Motor neuron (in vitro differentiated cells): ENCODE measurements around the gene TRIM31. TPM values are rescaled to one million over a fixed set of nuclear protein-coding genes. Genes with fewer than 3 reads are reported as not detected.
A peak's percentile ranks its signal among the peaks of the same experiment; 100 is the strongest.

Experiments used
- ATAC-seq, 8 experiments: fragments of 200-7000 bp; cut with Tn5 transposase; replicated peaks in 6 of 8; 2 replicates each; pipeline ENCODE4 v1.8.0; 2021; ENCODE audit warnings: mild to moderate bottlenecking in 8 of 8, moderate library complexity in 8 of 8
- H3K27ac ChIP-seq, 2 donors: fragments of 250-450 bp; sonication (Bioruptor Pico); 2 replicates each; pipeline ENCODE4 v1.9.0; 2021; ENCODE audit warnings: antibody characterized with exemption in 2 of 2, mild to moderate bottlenecking in 2 of 2, moderate library complexity in 1 of 2
- H3K4me1 ChIP-seq, 2 donors: fragments of 250-450 bp; sonication (Bioruptor Pico); replicated peaks in 1 of 2; 2 replicates each; pipeline ENCODE4 v1.6.1; 2021; ENCODE audit warnings: antibody characterized with exemption in 2 of 2, mild to moderate bottlenecking in 2 of 2, moderate library complexity in 1 of 2
- H3K4me3 ChIP-seq, 5 donors: fragments of 250-450 bp; sonication (Bioruptor Pico); 2 replicates each; pipeline ENCODE4 v1.9.0; 2021; ENCODE audit warnings: antibody characterized with exemption in 5 of 5, mild to moderate bottlenecking in 5 of 5, moderate library complexity in 4 of 5
- WGBS, 10 experiments: fragments of 450-650 bp; shearing (Covaris generic); methylation state at CpG; one replicate each; pipeline ENCODE4 v1.0.0; 2022; 5-methylcytosine and 5-hydroxymethylcytosine counted together
- in situ Hi-C, 9 experiments: fragments of 400-800 bp; cut with MboI; loops; one replicate each; pipeline ENCODE4 v1.15.0; 2021; ENCODE audit warnings: low sequenced_read_pairs in 9 of 9, low pct_unique_long_range_greater_than_20kb in 2 of 9; ENCODE audit not compliant: unreplicated experiment in 9 of 9
- total RNA-seq, 8 experiments: library from RNA; unstranded; fragments of 300-600 nt; gene quantifications; 2 replicates each; pipeline versions ENCODE4 v1.2.3 to v1.2.4, GENCODE V29; 2022

The TRIM31 gene
- total RNA-seq, 8 experiments from 2014 or later, result 0.25 to 15.1 (median 0.90) TPM; not detected in 3

DNA sequence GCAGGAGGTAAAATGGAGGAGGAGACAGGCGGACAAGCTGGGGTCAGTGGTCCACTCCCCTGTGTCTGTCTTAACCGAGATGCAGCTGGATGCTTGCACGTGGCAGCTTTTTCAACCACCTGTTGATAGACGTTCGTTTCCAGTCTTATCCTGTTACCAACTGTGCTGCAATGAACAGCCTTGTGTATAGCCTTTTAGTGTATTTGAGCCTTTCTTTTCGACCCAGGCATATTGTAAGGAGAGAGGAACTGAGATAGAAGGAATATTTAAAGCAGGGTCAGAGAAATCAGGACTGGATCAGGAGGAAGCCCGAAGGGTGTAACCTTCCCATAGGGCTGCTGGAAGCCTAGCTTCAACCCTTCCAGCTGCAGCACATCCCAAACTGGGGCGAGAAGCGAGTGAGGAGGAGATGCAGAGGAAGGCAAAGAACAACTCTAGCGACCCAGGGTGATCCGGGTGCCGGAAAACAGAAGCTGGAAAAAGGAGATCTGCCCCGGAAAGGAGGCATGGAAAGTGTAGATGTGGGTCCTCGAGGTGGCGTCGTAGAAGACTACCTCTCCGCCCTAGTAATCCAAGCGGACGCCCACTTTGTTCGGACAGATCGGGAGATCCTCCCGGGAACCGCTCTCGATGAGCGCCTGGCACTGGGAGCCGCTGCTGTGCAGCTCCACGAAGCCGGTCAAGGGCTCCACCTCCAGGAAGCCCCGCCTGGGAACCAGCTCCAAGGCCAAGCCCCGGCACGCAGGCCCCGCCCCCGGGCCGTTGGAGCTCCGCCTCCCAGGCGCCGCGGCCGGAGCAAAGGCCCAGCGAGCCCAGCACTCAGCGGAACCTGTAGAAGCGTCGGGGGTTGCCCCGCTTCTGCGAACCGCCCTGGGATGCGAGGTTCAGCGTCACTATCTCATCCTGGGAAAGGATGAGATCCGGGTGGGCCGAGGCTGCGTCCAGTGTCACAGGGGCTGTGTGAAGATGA lies 11.2 kb downstream of the TRIM31 start:
- Histone ChIP-seq H3K27ac (no peak overlapping the region), H3K4me3 (peak overlapping the region in 3 of 5 donors; percentile 10 to 20 (median 20)), H3K4me1 (peaks cover 0 to 3% of the 10 kb centered on the region in 2 donors)
- in situ Hi-C loops, result loop anchor here in 1 of 9 experiments (25.0 kb wide), 1 partner anchor 239 kb away; no protein-coding TSS in a partner anchor
- peak; percentile 77 to 95 (median 92) for ATAC-seq
- 0 to 9% (median 1%) methylated on average over 1 to 13 of the region's 51 CpGs; no CpG with 5 or more reads in 2 of the 10 experiments for WGBS, 10 experiments

DNA sequence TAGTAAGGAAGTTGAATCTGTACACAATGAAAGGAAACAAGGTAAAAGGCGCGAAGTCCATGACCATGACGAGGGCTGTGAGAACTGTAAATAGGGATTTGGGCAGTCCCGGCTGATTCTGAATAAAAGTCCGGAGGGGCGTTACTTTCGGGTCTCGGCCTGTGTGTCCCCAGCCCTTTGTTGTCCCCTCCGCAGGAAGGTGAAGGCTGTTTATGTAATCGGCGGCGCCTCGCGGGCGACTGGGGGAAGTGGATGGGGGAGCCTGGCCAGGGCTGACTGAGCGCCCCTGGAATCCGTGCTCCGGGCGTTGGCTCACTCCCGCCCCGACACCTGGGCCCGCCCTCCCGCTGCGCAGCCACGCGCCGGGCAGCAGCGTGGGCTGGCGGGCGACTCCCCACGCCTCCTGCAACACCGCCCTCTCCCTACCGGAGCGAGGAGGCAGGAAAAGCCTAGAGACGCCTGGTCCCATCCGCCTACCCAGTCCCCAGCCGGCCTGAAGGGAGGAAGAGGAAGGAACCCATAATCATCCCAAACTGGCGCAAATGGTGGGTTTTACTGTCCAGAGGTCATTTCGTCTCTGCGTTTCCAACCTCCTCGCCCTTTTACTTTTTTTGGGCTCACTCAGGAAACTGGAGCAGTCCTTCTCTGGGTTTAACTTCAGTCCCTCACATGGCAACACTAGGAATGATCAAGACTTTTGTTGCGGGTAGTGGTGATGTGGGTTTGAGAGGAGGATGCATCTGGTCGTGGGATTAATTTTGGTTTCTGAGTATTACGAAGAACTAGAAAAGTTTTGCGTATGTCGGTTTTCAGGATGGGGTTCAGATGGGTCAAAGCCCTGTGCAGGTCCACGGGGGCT lies 12.1 kb downstream of the TRIM31 start:
- in situ Hi-C loops, result loop anchor here in 1 of 9 experiments (25.0 kb wide), 1 partner anchor 239 kb away; no protein-coding TSS in a partner anchor
- ATAC-seq, result peak in 7 of 8 experiments; percentile 3 to 30 (median 7)
- H3K4me1 ChIP-seq, result peaks cover 0 to 3% of the 10 kb centered on the region in 2 donors

DNA sequence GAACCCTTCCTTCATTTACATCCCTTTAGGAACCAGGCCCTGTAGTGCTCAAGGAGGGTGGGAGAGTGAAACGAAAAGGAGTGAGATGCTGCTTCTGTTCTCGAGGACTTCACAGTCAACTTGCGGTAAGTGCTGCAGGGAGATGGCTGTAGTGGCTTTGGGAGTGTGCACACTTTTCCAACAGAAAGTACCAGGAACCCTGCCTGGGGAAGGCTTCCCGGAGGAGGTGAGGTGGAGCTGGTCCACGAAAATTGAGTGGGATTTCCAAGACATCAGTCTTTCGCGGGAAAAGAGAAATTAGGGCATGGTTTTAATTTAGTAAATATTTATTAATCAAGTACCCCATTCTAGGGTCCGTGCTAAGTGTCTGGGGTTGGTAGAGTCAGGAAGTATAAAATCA lies 12.7 kb downstream of the TRIM31 start:
- 0 to 54% (median 14%) methylated on average over 1 to 8 of the region's 8 CpGs; no CpG with 5 or more reads in 2 of the 10 experiments for WGBS, 10 experiments
- Histone ChIP-seq H3K27ac (no peak overlapping the region), H3K4me3 (no peak overlapping the region), H3K4me1 (peaks cover 0 to 3% of the 10 kb centered on the region in 2 donors)
- no peak for ATAC-seq
- in situ Hi-C loops, result loop anchor here in 1 of 9 experiments (25.0 kb wide), 1 partner anchor 238 kb away; no protein-coding TSS in a partner anchor

More for the DNA sequence above, 12.1 kb downstream of the TRIM31 start:
- 0 to 78% (median 17%) methylated on average over 2 to 20 of the region's 47 CpGs; no CpG with 5 or more reads in 1 of the 10 experiments for WGBS, 10 experiments
- no peak overlapping the region for H3K27ac ChIP-seq
- no peak overlapping the region for H3K4me3 ChIP-seq

DNA sequence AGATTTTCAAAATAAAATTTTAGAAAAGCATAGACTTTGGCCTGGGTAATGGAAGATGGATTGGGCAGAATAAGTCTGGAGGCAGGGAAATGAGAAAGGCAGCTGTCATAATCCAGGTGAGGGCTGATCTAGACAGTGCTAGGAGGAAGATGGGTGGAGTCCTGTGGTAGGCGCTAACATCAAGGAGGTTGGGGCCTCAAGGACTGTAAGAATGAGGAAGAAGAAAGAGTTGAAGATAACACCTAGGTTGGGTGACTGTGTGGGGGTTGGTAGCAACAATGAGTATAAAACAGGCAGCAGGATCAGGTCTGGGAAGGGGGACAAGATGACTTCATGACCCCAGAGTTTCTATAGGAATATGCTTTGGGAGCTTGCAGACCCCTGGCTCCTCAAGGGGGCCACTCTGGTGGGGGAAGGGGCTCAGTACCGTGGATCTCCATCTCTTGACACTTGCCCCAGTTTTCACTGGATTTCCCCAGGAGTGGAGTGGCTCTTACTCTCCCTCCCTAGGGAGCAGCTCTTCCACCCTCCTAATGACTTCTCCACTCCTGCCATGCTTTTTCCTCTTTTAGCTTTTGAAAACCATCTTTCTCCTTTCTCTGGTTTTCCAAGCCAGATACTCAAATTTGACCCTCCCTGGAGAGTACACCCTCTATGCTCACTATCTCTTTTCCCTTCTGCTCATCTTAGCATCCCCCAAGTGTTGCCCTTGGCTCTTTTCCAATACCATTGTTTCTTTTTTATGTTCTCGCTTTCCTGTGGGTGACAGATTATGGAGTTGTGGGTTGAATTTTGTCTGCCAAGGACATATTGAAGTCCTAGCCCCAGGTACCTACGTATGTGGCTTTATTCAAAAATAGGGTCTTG lies 14.8 kb downstream of the TRIM31 start:
- no peak overlapping the region for H3K4me3 ChIP-seq
- no peak overlapping the region for H3K27ac ChIP-seq
- ATAC-seq, result no peak
- H3K4me1 ChIP-seq, result peaks cover 0 to 3% of the 10 kb centered on the region in 2 donors
- in situ Hi-C loops, result no loop called here
- 17 to 80% (median 64%) methylated on average over 1 to 4 of the region's 4 CpGs; no CpG with 5 or more reads in 2 of the 10 experiments for WGBS, 10 experiments

DNA sequence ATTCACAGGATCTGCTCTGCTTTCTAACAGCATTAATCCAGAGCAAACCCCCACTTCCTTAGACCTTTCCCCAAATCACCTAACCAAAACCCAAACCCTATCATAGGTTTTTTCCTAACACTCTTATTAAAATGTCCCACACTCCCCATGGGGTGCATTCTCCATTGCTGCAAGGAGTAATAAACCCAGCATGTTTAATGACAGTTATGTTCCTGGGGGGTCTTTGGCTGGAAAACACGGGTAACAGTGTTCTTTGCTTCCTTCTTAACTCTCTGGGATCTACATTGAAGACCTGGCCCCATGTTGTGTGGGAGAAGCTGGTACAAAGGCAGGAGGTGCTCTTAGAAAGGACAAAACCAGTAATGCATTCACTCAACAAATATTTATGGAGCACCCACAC lies 16.1 kb downstream of the TRIM31 start:
- ATAC-seq, result no peak
- Histone ChIP-seq H3K4me1 (peaks cover 0 to 3% of the 10 kb centered on the region in 2 donors), H3K4me3 (no peak overlapping the region), H3K27ac (no peak overlapping the region)
- in situ Hi-C loops, result no loop called here
- whole genome bisulfite sequencing, 10 experiments, result 0 to 20% (median 6%) methylated on average over 1 of the region's 1 CpG; no CpG with 5 or more reads in 4 of the 10 experiments

DNA sequence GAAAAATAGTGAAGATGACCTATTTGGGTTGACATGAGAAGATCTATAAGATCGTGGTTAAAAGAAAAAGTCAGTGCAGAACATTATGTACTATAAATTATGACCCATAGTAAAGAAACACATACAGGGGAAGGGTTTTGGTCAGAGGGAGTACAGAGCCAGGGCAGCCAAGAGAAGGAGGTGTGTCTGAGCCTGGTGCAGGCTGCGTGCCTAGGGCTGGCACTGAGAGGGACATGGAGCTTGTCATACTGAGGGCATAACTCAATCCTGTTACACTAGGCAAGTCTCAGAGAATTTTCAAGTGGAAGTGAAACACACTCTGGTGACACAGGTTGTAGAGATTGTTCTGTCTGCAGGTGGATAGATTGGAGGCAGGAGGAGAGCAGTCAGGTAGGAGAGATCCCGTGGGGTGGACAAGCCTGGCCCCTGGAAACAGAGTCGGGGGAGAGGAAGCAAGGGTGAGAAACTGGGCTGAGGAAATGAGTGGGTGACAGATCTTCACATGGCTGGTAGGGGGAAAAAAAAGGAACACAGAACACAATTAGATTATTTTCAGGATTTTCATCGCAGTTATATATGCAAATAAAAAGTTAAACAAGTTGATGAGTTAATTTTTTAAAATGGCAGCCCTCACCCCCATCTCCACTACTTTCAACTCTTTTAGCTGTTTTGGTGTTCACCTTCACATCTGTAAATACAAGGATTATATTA lies 18.8 kb downstream of the TRIM31 start:
- in situ Hi-C loops, result no loop called here
- no peak for ATAC-seq
- H3K4me3 ChIP-seq, result no peak overlapping the region

DNA sequence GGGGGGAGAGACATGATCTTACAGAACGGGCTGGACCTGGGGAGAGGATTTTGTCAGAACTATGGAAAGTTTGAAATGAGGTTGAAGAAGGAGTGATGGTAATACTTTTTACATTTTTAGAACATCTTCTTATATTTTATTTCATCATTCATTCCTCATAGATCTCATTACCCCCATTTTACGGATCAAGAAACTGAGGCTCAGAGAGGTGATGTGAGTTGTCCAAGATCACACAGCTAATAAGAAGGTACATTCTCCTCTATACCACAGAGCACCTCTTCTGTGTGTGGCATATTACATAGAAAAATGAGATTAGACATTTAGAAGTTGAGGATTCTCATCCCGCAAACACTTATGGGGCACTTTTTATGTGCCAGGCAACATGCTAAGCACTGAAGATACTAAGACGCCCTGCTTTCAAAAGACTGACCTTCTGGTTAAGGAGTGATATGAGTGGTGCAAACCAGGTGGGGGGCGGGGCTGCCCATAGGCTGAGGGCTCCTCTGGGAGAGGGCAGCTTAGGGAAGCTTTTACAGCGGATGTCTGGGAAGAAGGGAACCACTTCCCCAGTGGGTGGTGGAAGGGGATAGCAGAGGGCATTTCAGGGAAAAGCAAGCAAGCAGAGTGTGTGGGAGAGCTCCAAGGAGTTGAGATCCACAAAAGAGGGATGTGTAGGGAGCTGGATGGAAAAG lies 19.9 kb downstream of the TRIM31 start:
- 40 to 100% (median 63%) methylated on average over 1 to 4 of the region's 6 CpGs; no CpG with 5 or more reads in 1 of the 10 experiments for WGBS, 10 experiments
- Histone ChIP-seq H3K4me3 (no peak overlapping the region), H3K27ac (no peak overlapping the region), H3K4me1 (no peaks in the 10 kb centered on the region)
- in situ Hi-C loops, result no loop called here
- ATAC-seq, result no peak

More for the DNA sequence above, 18.8 kb downstream of the TRIM31 start:
- Histone ChIP-seq H3K4me1 (no peaks in the 10 kb centered on the region), H3K27ac (no peak overlapping the region)
- WGBS, 10 experiments, result 20 to 70% (median 60%) methylated on average over 1 to 5 of the region's 5 CpGs; no CpG with 5 or more reads in 1 of the 10 experiments

DNA sequence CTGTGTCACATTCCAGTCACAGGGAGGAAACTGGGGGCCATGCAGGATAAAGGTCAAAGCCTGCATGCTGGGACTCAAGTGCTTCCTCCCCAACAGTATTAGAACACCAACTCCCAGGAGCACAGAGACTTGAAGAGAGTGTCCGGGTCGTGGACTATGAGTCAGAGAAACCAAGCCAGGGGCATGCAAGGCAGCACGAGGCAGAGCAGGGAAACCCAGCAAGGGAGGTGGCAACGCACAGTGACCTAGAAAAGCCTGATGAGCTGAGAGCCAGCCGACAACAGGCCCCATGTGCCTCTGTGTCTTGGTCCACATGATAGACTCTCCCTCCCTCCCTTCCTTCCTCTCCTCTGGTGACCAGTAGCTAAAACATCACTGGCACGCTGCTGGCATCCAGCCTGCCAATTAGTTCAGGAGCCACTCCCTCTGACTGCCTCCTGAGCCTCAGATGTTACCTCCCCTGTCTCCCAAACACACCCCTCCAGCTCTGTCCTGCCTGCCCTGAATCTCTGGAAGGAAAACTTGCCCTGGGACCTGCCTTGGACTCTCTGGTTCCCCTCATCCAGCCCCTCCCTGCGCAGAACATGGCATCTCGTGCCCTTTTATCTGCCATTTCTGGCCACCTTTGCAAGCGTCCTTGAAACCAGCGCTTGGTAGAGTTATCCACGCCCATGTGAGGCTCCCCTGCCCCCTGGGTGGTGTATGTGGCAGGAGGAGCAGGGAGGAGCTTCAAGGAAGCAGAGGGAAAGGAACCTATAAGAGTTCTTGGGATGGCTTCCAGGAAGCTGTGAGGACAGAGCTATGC lies 21.1 kb downstream of the TRIM31 start:
- 15 to 80% (median 36%) methylated on average over 1 to 9 of the region's 11 CpGs; no CpG with 5 or more reads in 3 of the 10 experiments for WGBS, 10 experiments
- H3K4me3 ChIP-seq, result no peak overlapping the region
- in situ Hi-C loops, result no loop called here
- no peaks in the 10 kb centered on the region for H3K4me1 ChIP-seq
- no peak overlapping the region for H3K27ac ChIP-seq
- peak in 4 of 8 experiments; percentile 15 to 94 (median 86) for ATAC-seq

DNA sequence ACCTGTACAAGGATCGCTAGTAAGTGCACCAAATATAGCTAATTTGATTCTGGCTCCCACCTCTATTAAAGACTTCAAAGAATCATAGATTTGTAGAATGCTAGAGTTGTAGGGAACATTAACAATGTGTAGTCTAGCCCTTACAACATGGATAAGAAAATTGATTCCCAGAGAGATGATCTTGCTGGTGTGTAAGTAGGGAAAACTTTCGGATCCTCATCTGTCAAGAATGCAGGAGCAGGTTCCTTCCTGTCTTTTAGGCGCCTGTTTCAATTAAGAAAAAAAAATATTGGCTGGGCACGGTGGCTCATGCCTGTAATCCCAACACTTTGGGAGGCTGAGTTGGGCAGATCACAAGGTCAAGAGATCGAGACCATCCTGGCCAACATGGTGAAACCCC lies 25.0 kb downstream of the TRIM31 start:
- no peaks in the 10 kb centered on the region for H3K4me1 ChIP-seq
- in situ Hi-C loops, result no loop called here
- 30 to 100% (median 69%) methylated on average over 1 to 5 of the region's 5 CpGs for WGBS, 10 experiments
- H3K4me3 ChIP-seq, result no peak overlapping the region
- no peak for ATAC-seq
- no peak overlapping the region for H3K27ac ChIP-seq

DNA sequence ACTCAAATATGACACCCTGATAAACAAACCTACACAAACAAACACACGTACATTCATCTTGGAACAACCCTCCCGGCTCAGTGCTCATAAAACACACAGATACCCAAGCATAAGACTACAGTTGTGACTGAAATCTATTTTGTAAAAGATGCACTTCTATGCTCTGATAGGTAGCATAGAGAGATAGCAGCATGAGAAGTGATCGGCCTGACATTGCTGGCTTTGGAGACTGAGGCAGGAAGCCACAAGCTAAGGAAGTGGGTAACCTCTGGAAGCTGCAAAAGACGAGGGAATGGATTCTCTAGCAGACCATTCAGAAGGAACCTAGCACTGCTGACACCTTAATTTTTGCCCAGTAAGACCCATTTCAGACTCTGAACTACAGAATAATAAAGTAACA lies 35.7 kb downstream of the TRIM31 start:
- in situ Hi-C loops, result no loop called here
- WGBS, 10 experiments, result 32 to 83% (median 65%) methylated on average over 1 to 4 of the region's 4 CpGs; no CpG with 5 or more reads in 2 of the 10 experiments
- no peak for ATAC-seq

More for the DNA sequence above, 35.7 kb downstream of the TRIM31 start:
- Histone ChIP-seq H3K4me1 (peaks cover 3 to 5% of the 10 kb centered on the region in 2 donors), H3K4me3 (no peak overlapping the region), H3K27ac (no peak overlapping the region)
